ENCODE measurements around the gene HCAR2. TPM values are rescaled to one million over a fixed set of nuclear protein-coding genes. Genes with fewer than 3 reads are reported as not detected.

Gene HCAR2
- total and polyA plus RNA-seq, 2 of the 13 experiments (the other 11 are each of a cell fraction or from before 2014, with no cell fraction given) = 0.09 to 5.6 TPM

GRCh38 chr12:122730215-122731014 is 27.3 kb upstream of the HCAR2 start, which contains the start of gene HCAR1 (continued):
- TF ChIP-seq HNF1A (IDR thresholded peaks at IDR 0.05; ENCODE audit: low read depth) (no peak), HNF1A (CRISPR knock-in tag; IDR thresholded peaks at IDR 0.05; ENCODE audit: borderline replicate concordance) (no peak), ZBTB43 (CRISPR knock-in tag; conservative IDR thresholded peaks at IDR 0.05) (no peak), TFAP4 (IDR thresholded peaks at IDR 0.05; ENCODE audit: borderline replicate concordance, low read depth) (no peak), ESRRA (CRISPR knock-in tag; IDR thresholded peaks at IDR 0.05; ENCODE audit: low read depth) (no peak), NFIC (IDR thresholded peaks at IDR 0.05; ENCODE audit: low read length) (no peak), ZNF839 (CRISPR knock-in tag; IDR thresholded peaks at IDR 0.05; ENCODE audit: borderline replicate concordance) (no peak), ZNF18 (CRISPR knock-in tag; IDR thresholded peaks at IDR 0.05; ENCODE audit: insufficient replicate concordance) (no peak), ZMAT5 (CRISPR knock-in tag; IDR thresholded peaks at IDR 0.05; ENCODE audit: borderline replicate concordance, low read depth) (no peak), FLYWCH1 (CRISPR knock-in tag; IDR thresholded peaks at IDR 0.05) (no peak), MEIS2 (CRISPR knock-in tag; IDR thresholded peaks at IDR 0.05) (no peak), PAXIP1 (CRISPR knock-in tag; conservative IDR thresholded peaks at IDR 0.05) (no peak), CHCHD3 (CRISPR knock-in tag; IDR thresholded peaks at IDR 0.05) (no peak), DBP (CRISPR knock-in tag; IDR thresholded peaks at IDR 0.05; ENCODE audit: not compliant biosample characterization) (no peak), MEIS1 (CRISPR knock-in tag; IDR thresholded peaks at IDR 0.05; ENCODE audit: borderline replicate concordance) (no peak)
